GM12874 (cell line): ENCODE data around the gene TRAPPC3.
A peak's percentile ranks its signal among the peaks of the same experiment; 100 is the strongest.

Experiments
- TF ChIP-seq, protein P1 (sequence below): IDR thresholded peaks from 2 replicates; pipeline ENCODE4 v1.5.1; 2011; ENCODE audit warnings: low read depth, mild to moderate bottlenecking, control low read depth, low read length, moderate library complexity; ENCODE audit not compliant: insufficient read depth

The TRAPPC3 gene

DNA sequence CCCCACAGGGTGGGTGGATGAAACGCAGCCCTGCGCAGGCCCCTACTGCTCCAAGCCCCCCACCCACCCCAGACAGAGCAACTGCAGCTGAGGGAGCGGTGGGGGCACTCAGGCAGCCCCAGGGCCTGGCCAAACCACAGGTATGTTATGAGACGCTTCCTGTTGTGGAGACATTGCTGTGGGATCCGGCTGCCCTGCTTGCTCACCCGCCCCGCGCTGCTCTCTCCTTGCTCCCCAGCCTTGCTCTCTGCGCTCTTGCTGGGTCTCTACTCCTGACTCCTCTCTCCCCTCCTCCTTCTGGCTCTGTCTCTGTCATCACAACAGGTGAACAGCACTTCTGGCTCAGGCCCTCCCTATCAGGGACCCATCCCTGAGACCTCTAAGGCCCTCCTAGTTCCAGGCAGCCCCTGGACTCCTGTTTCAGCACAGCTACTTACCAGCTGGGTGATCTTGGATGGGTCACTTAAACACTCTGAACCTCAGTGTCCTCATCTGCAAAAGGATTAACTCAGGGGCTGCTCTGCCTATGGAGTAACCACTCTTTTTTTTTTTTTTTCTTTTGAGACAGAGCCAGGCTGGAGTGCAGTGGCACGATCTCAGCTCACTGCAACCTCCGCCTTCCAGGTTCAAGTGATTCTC, 40.1 kb downstream of the TRAPPC3 start:
- TF ChIP-seq, protein P1, sequence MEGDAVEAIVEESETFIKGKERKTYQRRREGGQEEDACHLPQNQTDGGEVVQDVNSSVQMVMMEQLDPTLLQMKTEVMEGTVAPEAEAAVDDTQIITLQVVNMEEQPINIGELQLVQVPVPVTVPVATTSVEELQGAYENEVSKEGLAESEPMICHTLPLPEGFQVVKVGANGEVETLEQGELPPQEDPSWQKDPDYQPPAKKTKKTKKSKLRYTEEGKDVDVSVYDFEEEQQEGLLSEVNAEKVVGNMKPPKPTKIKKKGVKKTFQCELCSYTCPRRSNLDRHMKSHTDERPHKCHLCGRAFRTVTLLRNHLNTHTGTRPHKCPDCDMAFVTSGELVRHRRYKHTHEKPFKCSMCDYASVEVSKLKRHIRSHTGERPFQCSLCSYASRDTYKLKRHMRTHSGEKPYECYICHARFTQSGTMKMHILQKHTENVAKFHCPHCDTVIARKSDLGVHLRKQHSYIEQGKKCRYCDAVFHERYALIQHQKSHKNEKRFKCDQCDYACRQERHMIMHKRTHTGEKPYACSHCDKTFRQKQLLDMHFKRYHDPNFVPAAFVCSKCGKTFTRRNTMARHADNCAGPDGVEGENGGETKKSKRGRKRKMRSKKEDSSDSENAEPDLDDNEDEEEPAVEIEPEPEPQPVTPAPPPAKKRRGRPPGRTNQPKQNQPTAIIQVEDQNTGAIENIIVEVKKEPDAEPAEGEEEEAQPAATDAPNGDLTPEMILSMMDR: no peak

DNA sequence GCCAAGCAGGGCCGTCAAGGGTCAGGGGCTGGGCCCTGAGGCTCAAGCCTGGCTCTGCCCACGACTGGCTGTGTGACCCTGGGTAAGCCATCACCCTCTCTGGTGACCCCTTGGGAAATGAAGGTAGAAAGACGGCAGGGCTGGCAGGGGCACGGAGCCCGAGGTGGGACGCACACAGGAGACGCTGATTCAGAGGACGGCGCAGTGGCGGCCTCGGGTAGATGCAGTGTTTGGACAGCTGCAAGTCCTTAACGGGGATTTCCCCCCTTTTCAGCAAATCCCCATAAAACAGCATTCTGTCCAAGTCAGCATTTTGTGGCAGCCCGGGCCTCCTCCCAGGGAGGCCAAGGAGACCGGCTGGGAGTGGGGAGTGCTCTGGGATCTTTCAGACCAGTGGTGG, 41.0 kb downstream of the TRAPPC3 start:
- TF ChIP-seq, protein P1: no peak

DNA sequence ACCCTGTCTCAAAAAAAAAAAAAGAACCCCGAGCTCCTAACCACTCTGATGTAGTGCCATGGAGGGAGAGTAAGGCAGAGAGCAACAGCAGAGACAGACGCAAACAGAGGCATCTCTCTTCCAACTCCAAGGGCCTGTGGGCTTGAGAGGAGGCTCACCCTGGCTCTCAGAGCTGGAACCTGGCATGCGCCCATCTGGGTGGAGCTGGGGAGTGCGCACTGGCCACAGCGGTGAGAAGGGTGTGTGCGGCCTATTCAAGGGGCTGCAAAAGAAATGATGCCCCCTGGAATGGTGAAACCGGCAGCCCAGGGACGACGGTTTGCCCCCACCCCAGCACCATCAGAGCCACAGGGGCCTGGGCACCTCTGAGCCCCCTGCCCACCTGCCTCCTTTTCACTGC, 41.9 kb downstream of the TRAPPC3 start:
- TF ChIP-seq, protein P1: no peak

DNA sequence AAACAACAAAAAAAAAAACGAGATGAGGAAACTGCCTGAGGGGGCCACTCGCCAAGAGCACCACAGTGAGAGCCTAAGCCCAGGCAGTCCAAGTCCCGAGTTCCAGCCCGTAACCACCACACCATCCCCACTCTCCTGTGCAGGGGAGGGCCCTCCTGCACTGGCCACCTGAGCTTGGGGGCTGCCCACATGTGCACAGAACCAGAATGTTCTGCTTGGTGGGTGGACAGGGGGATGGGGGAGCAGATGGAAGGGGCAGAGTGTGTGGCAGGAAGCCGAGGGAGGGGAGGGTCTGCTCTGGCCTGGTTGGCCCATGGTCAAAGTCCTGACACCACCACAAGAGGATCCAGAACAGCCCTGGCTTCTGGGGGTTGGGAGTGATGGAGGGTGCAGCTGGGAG, 43.0 kb downstream of the TRAPPC3 start:
- TF ChIP-seq, protein P1: no peak

DNA sequence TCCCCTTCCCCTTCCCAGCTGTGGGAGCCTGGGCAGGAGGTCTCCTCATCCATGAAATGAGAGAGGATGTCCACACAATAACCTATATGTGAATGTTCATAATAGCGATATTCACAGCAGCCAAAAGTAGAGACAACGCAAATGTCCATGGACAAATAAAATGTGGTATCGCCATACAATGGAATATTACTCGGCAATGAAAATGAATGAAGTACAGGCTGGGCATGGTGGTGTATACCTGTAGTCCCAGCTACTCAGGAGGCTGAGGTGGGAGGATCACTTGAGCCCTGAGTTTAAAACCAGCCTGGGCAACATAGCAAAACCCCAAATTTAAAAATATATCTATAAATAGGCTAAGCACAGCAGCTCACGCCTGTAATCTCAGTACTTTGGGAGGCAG, 47.7 kb downstream of the TRAPPC3 start:
- TF ChIP-seq, protein P1: no peak

DNA sequence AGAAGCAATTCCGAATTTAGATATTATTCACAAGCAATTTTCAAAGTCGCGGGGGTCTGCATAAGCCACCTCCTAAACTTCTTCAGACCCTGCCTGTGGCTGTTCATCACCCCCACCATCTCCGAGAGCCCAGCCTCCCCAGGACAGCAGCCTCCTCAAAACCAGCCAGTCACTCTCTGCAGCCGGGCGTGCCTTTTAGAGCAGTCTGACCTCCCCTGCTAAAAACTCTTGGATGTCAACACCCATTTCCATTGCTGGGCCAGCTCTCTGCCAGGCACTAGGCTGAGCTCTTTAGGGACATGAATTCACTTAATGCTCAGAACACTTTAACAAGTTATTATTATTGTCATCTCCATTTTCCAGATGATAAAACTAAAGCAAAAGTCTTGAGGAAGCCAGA, 48.9 kb downstream of the TRAPPC3 start:
- TF ChIP-seq, protein P1: no peak

DNA sequence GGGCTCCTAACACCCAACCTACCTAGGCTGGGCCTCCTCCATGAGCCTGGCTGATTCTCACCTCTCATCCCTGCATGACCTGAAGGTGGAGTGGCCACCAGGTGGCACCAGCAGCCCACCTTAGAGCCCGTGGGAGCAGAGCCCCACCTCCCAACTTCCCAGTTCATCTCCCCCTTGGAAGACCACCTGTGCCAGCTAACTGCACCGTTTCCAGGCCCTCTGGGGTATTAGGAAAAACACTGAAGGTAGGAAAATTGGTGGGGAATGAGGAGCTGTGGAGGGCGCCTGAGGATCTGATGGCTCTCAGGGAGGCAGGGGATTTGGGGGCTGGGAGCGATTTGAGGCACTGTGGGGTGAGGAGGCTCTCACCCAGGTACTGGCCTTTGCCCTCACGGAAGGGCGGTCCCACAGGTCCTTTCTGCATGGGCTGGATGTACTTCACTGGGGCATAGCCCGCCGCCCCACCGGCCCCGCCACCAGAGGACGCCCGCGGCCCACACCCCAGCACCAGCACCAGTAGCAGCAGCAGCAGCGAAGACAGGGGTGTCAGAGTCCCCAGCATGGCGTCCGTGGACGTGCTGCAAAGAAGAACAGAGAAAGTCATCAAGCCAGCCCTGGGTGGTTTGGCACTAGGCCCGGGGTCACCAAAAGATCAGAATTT, 49.5 kb downstream of the TRAPPC3 start:
- TF ChIP-seq, protein P1: peak; percentile 83
